Hippocampal formation (tissue), 2 donors: ENCODE data around the gene CEMP1.

Experiments
- DNase-seq, 2 donors: peaks; one replicate each; lab custom pipeline; 2025; lab: John Stamatoyannopoulos, UW

The CEMP1 gene

DNA sequence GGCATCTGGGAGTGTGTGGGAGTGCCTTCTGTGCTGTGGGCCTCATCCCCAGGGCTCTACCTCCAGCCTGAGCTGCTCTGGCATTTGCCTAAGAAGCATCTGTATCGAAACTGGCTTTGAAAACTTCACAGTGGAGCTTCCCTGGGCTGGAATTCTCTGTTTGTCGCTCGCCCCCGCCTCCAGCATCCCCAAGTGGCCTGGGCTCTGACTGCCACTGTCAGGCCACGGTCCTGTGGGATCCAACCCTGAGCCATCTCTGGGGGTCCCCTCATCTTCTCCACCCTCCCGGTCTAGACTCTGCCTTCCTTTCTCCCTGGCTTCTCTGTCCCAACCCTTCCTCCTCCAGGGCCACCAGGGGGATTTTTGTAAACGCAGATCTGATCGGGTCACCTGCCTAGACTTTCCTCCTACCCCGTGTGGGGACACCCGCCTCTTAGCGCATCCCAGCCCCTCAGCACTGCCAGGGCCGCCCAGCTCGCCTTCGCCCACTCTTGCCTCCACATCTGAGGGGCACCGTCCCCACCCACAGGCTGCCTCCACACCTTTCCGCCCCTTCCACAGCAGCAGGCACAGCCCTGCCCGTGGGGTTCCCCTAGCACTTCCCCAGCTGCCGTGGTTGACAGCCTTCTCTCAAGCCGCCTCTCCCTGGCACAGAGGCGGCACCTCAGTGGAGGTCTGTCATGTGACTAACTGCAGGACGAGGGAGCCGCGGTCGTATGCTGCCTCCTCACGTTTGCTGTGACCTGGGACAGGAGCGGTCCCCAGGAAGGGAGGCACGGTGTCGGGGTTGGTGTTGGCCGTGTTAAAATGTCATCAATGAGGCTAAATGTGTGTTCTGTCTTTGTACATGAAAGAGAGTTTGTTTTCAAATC is 44.3 kb downstream of the CEMP1 start:
- peak; percentile 33 to 35 for DNase-seq

DNA sequence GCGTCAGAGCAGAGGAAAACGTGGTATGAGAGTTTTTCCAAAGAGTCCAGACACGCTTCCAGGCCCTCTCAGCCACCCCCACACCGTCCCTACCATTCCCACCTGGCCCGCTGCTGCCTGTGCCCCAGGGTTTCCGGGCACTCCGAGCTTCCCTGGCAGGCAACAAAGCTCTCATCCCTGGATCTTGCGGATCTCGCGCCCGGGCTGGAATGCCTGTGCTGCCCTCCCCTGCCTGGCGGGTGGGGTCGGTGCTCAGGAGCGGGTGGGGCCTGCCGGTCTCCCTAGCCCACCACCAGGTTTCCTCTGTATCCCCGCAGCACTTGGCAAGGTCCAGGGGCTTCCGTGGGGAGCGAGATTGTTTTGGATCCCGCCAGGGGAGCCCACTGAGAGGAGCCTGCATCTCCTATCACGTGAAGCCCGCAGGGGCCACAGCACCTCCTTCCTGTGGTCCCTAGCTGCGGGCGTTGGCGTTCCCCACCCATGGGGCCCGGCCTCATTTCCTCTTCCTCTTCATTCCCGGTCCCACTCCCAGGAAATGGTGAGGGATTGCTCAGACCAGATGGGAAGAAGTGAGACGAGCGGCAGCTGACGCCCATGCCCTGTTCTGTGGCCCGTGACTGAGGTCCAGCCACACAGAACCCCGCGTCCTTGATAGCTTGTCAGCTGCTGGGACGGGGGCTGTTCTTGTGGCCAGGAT is 45.2 kb downstream of the CEMP1 start:
- no peak for DNase-seq

GRCh38 chr16:2484898-2485508 is 46.2 kb downstream of the CEMP1 start:
- no peak for DNase-seq

GRCh38 chr16:2483939-2484897 is 47.0 kb downstream of the CEMP1 start:
- DNase-seq, result no peak

DNA sequence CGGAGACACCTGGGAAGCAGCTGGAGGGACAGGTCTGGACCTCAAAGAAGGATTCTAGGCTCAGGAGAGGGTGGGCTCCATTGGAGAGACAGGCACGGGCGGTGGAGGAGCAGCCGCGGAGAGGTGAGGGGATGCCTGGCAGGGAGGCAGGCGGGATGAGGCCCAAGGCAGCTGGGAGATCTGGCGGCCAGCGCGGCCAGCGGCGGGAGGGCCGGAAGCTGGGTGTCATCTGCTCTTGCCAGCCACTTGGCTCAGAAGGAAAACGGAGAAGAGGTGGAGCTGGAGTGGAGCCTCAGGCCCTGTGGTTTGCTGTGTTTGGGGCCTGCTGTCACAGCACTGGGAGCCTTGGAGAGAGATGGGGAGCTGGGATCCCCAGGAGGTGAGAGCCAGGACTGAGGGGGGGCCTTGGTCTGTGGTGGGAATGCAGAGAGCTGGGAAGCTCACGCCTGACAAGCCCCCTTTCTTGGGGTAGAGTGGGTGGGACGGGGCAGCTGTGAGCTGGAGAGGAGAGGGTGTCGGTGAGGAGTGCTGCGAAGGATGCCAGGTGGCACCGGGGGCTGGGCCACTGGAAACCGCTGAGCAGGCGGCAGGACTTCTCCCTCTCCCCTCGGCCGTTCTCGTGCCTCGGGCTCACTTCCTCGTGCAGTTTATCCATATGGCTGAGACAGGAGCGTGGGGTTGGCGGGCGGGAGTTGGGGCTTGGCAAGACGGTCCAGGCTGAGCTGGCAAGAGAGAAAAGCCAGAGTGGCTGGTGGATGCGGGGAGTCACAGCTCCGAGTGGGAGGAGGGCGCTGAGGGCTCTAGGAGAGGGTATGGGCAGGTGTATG is 48.3 kb downstream of the CEMP1 start:
- DNase-seq, result peak; percentile 23 to 45

- no peak for DNase-seq
Observed at GRCh38 chr16:2482249-2482648, 49.0 kb downstream of the CEMP1 start.

GRCh38 chr16:2481676-2482075 is 49.5 kb downstream of the CEMP1 start:
- no peak for DNase-seq

DNA sequence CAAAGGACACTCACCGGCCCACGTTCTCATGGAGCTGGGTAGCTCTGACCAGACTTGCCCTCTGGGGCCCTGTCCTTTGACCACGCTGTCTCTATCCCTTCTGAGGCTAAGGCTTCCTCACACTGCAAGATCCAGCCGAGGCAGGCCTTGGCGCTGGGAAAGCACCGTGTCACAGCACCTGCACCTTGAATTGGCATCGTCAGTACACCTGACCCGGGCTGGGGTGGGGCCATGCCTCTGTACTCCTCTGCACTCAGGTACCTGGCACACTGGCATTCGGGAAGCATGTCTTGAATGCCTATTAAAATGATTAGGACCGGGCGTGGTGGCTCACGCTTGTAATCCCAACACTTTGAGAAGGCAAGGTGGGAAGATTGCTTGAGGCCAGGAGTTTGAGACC is 50.3 kb downstream of the CEMP1 start:
- DNase-seq, result no peak
